IMR-90 (cell line): ENCODE results near the gene TCF25. TPM values are rescaled to one million over a fixed set of nuclear protein-coding genes. Genes with fewer than 3 reads are reported as not detected.

Experiments used
- ATAC-seq: fragments of 200-7000 bp; cut with Tn5 transposase; 2 replicates; pipeline ENCODE4 v1.9.1; 2020; ENCODE audit warnings: low read depth, mild to moderate bottlenecking, moderate library complexity
- BruUV-seq: library from RNA; stranded (reverse); fragments of 400-500 nt; replicated peaks from 2 replicates; lab custom pipeline; 2021; lab: Mats Ljungman, UMichigan
- CTCF ChIA-PET: fragments of 300-600 bp; formaldehyde crosslinking; extraction: SDS; loops from one replicate; lab custom pipeline; 2021; ENCODE audit warnings: antibody characterized with exemption; lab: Yijun Ruan, JAX
- POLR2A ChIA-PET: fragments of 300-600 bp; sonication (Branson Sonifier 250); formaldehyde crosslinking; loops from one replicate; lab custom pipeline; 2022; ENCODE audit warnings: antibody characterized with exemption; ENCODE audit not compliant: unreplicated experiment; lab: Charles Lee
- DNase-seq: peaks from one replicate; pipeline ENCODE4 v3.0.0; 2013
- H2AFZ ChIP-seq: replicated peaks from 2 replicates; pipeline ENCODE3; 2013; ENCODE audit warnings: low read length, mild to moderate bottlenecking; ENCODE audit not compliant: poor library complexity
- H2AK5ac ChIP-seq: 2 replicates; pipeline ENCODE4 v1.6.1; 2013; ENCODE audit warnings: low read depth, low read length, inconsistent platforms
- H2AK9ac ChIP-seq: replicated peaks from 2 replicates; pipeline ENCODE3; 2013; ENCODE audit warnings: mild to moderate bottlenecking, low read depth, low read length, moderate library complexity; ENCODE audit not compliant: poor library complexity
- H2BK120ac ChIP-seq: 2 replicates; pipeline ENCODE4 v1.6.1; 2013; ENCODE audit warnings: low read depth, low read length, inconsistent platforms
- H2BK15ac ChIP-seq: 3 replicates; pipeline ENCODE4 v1.6.1; 2013; ENCODE audit warnings: low read depth, low read length, inconsistent platforms
- H2BK20ac ChIP-seq: 2 replicates; pipeline ENCODE4 v1.6.1; 2013; ENCODE audit warnings: low read depth, mild to moderate bottlenecking, inconsistent platforms, low read length, moderate library complexity
- H2BK5ac ChIP-seq: 2 replicates; pipeline ENCODE4 v1.6.1; 2013; ENCODE audit warnings: mild to moderate bottlenecking, low read depth, low read length, inconsistent platforms; ENCODE audit not compliant: poor library complexity, severe bottlenecking
- H3K14ac ChIP-seq: replicated peaks from 2 replicates; pipeline ENCODE4 v1.6.1; 2013; ENCODE audit warnings: low read depth, low read length, inconsistent platforms
- H3K18ac ChIP-seq: 2 replicates; pipeline ENCODE4 v1.6.1; 2013; ENCODE audit warnings: low read depth, low read length, control low read depth
- H3K23ac ChIP-seq: 2 replicates; pipeline ENCODE4 v1.6.1; 2013; ENCODE audit warnings: low read depth, low read length, inconsistent platforms
- H3K27ac ChIP-seq: 2 replicates; pipeline ENCODE4 v1.5.1; 2013; ENCODE audit warnings: mild to moderate bottlenecking, control low read depth, low read length; ENCODE audit not compliant: insufficient read depth
- H3K27me3 ChIP-seq: 2 replicates; pipeline ENCODE4 v1.6.1; 2013; ENCODE audit warnings: low read length; ENCODE audit not compliant: control insufficient read depth, insufficient read depth
- H3K36me3 ChIP-seq: 2 replicates; pipeline ENCODE4 v1.6.1; 2013; ENCODE audit warnings: low read length, mixed read lengths; ENCODE audit not compliant: control insufficient read depth, insufficient read depth
- H3K4ac ChIP-seq: 2 replicates; pipeline ENCODE4 v1.6.1; 2013; ENCODE audit warnings: low read depth, low read length, inconsistent platforms
- H3K4me1 ChIP-seq: 2 replicates; pipeline ENCODE4 v1.6.1; 2013; ENCODE audit warnings: low read length, mixed read lengths; ENCODE audit not compliant: control insufficient read depth, insufficient read depth
- H3K4me2 ChIP-seq: 2 replicates; pipeline ENCODE4 v1.6.1; 2013; ENCODE audit warnings: low read depth, mild to moderate bottlenecking, control low read depth, low read length, moderate library complexity
- H3K4me3 ChIP-seq: 2 replicates; pipeline ENCODE4 v1.5.1; 2013; ENCODE audit warnings: low read depth, mild to moderate bottlenecking, control low read depth, low read length, moderate library complexity; ENCODE audit not compliant: insufficient read depth
- H3K56ac ChIP-seq: 2 replicates; pipeline ENCODE4 v1.6.1; 2013; ENCODE audit warnings: low read length, inconsistent platforms; ENCODE audit not compliant: insufficient read depth; ENCODE audit errors: extremely low read depth
- H3K79me1 ChIP-seq, 2 experiments: 2 replicates each; pipeline ENCODE4 v1.6.1; 2013; ENCODE audit warnings: low read length in 2 of 2, inconsistent platforms in 1 of 2, low read depth in 1 of 2
- H3K9ac ChIP-seq: 2 replicates; pipeline ENCODE4 v1.6.1; 2013; ENCODE audit warnings: low read depth, low read length, control low read depth
- H3K9me1 ChIP-seq: 2 replicates; pipeline ENCODE4 v1.6.1; 2013; ENCODE audit warnings: low read length, inconsistent platforms; ENCODE audit not compliant: insufficient read depth
- H3K9me3 ChIP-seq: 2 replicates; pipeline ENCODE4 v1.6.1; 2013; ENCODE audit warnings: low read length; ENCODE audit not compliant: control insufficient read depth, insufficient read depth
- H4K20me1 ChIP-seq: 2 replicates; pipeline ENCODE4 v1.6.1; 2013; ENCODE audit warnings: low read length, inconsistent platforms; ENCODE audit not compliant: insufficient read depth
- H4K5ac ChIP-seq: 2 replicates; pipeline ENCODE4 v1.6.1; 2013; ENCODE audit warnings: mild to moderate bottlenecking, low read depth, low read length, control low read depth
- H4K8ac ChIP-seq, 2 experiments: 2 replicates each; pipeline ENCODE4 v1.6.1; 2013; ENCODE audit warnings: low read depth in 2 of 2, low read length in 2 of 2, control low read depth in 1 of 2, inconsistent platforms in 1 of 2
- H4K91ac ChIP-seq: 2 replicates; pipeline ENCODE4 v1.6.1; 2013; ENCODE audit warnings: low read depth, low read length, inconsistent platforms; ENCODE audit not compliant: insufficient read depth
- BHLHE40 ChIP-seq: fragments of 150-350 bp; IDR thresholded peaks from 2 replicates; pipeline ENCODE4 v1.6.1; 2016; ENCODE audit warnings: mild to moderate bottlenecking, low read depth, low read length
- CEBPB ChIP-seq: IDR thresholded peaks from 2 replicates; pipeline ENCODE4 v1.6.1; 2012; ENCODE audit warnings: low read depth, low read length, improper control_type of control experiment
- CHD1 ChIP-seq: IDR thresholded peaks from 2 replicates; pipeline ENCODE4 v1.6.1; 2012; ENCODE audit warnings: low read depth, low read length, improper control_type of control experiment
- CTCF ChIP-seq: conservative IDR thresholded peaks from 2 replicates; pipeline ENCODE4 v1.5.1; 2012; ENCODE audit warnings: mild to moderate bottlenecking, low read depth, low read length, improper control_type of control experiment
- FOS ChIP-seq: fragments of 150-350 bp; IDR thresholded peaks from 2 replicates; pipeline ENCODE4 v1.6.1; 2016; ENCODE audit warnings: low read depth, low read length
- MAFK ChIP-seq: IDR thresholded peaks from 2 replicates; pipeline ENCODE4 v1.6.1; 2012; ENCODE audit warnings: low read depth, low read length, improper control_type of control experiment
- POLR2A ChIP-seq: IDR thresholded peaks from 2 replicates; pipeline ENCODE4 v1.6.1; 2012; ENCODE audit warnings: mild to moderate bottlenecking, low read depth, low read length
- WGBS, 2 experiments: methylation state at CpG; one replicate each; pipeline versions ENCODE4 v1.1.5 to v1.1.7; 2013; ENCODE audit warnings: missing lambda C conversion rate in 2 of 2; ENCODE audit not compliant: insufficient read length in 1 of 2; ENCODE audit errors: extremely low coverage in 2 of 2; 5-methylcytosine and 5-hydroxymethylcytosine counted together
- dilution Hi-C: fragments of 300-500 bp; cut with HindIII; formaldehyde crosslinking; loops from one replicate; pipeline ENCODE4 v1.14.3; 2018; ENCODE audit warnings: low sequenced_read_pairs; ENCODE audit not compliant: unreplicated experiment
- in situ Hi-C: fragments of 300-500 bp; cut with MboI; formaldehyde crosslinking; loops from 3 replicates; pipeline ENCODE4 v1.14.3; 2019; ENCODE audit warnings: low sequenced_read_pairs, inconsistent platforms, mixed read lengths
- intact Hi-C: fragments of 100-400 bp; cut with micrococcal nuclease; formaldehyde crosslinking; loops from 2 replicates; pipeline ENCODE4 v1.10.0; 2022
- polyA plus RNA-seq, 3 experiments: library from polyadenylated mRNA; depleted of rRNA; stranded (reverse); fragments of >200 nt; gene quantifications; 2 replicates each; pipeline ENCODE4 v1.2.3, GENCODE V29; 2012; ENCODE audit warnings: low replicate concordance in 1 of 3
- total RNA-seq: library from RNA; depleted of rRNA; stranded (reverse); fragments of >200 nt; gene quantifications from 2 replicates; pipeline ENCODE4 v1.2.3, GENCODE V29; 2012
- TF ChIP-seq, protein P1 (sequence below): fragments of 150-350 bp; IDR thresholded peaks from 2 replicates; pipeline ENCODE4 v1.6.1; 2017; ENCODE audit warnings: mild to moderate bottlenecking, antibody characterized with exemption, low read length, low read depth

Gene TCF25
- total and polyA plus RNA-seq, 2 of the 4 experiments (the other 2 are of a cell fraction), result 127 to 184 TPM

DNA sequence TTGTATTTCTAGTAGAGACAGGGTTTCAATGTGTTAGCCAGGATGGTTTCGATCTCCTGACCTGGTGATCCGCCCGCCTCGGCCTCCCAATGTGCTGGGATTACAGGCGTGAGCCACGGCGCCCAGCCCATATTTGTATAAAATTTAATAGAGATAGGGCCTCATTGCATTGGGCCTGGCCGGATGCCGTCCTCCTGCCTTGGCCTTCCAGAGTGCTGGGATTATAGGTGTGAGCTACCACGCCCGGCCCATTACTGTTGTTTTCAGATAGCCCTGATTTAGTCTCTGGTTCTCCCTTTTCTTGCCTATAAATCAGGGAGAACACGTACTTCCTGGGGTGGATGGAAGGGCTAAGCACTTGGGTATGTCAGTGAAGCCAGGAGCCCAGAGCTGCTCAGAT, 78.7 kb downstream of the TCF25 start:
- Histone ChIP-seq H2BK120ac (no peak overlapping the region), H2AK5ac (no peak overlapping the region), H3K23ac (no peak overlapping the region), H3K18ac (no peak overlapping the region), H3K9me3 (no peaks in the 10 kb centered on the region), H4K20me1 (peaks cover 17% of the 10 kb centered on the region), H4K5ac (no peak overlapping the region), H2AFZ (no peak overlapping the region), H4K8ac (no peak overlapping the region), H3K4me3 (no peak overlapping the region), H3K79me1 (peaks cover 20 to 65% of the 10 kb centered on the region in 2 experiments), H3K9me1 (no peaks in the 10 kb centered on the region), H3K27ac (no peak overlapping the region), H2BK15ac (no peak overlapping the region), H3K9ac (no peak overlapping the region), H2BK5ac (no peak overlapping the region), H3K4ac (no peak overlapping the region), H2BK20ac (no peak overlapping the region), H3K14ac (no peak overlapping the region), H3K36me3 (peaks cover 15% of the 10 kb centered on the region), H3K4me1 (peaks cover 6% of the 10 kb centered on the region; the same call in 1 of the 2 replicates), H2AK9ac (no peak overlapping the region), H3K27me3 (no peaks in the 10 kb centered on the region), H4K91ac (no peak overlapping the region), H3K56ac (no peak overlapping the region), H3K4me2 (no peak overlapping the region)
- no TSS peak for BruUV-seq
- no peak for TF ChIP-seq CTCF
- no peak for TF ChIP-seq MAFK
- no peak for TF ChIP-seq CHD1
- TF ChIP-seq POLR2A, result no peak
- TF ChIP-seq, protein P1, sequence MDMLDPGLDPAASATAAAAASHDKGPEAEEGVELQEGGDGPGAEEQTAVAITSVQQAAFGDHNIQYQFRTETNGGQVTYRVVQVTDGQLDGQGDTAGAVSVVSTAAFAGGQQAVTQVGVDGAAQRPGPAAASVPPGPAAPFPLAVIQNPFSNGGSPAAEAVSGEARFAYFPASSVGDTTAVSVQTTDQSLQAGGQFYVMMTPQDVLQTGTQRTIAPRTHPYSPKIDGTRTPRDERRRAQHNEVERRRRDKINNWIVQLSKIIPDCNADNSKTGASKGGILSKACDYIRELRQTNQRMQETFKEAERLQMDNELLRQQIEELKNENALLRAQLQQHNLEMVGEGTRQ, result no peak
- TF ChIP-seq BHLHE40, result no peak
- no peak for TF ChIP-seq FOS
- no peak for TF ChIP-seq CEBPB
- ChIA-PET CTCF (no interaction called here), POLR2A (interaction anchor here (0.6 kb wide), 1 partner anchor 26 kb away, joined by 3 read pairs; no protein-coding TSS in a partner anchor)
- intact Hi-C loops (no loop called here), dilution Hi-C loops (no loop called here), in situ Hi-C loops (no loop called here)
- WGBS, 2 experiments, result 100% methylated on average over 5 of the region's 12 CpGs; no CpG with 5 or more reads in 1 of the 2 experiments
- ATAC-seq, result no peak
- no peak for DNase-seq
